ENCODE data around the gene IL21R. TPM values are rescaled to one million over a fixed set of nuclear protein-coding genes. Genes with fewer than 3 reads are reported as not detected.

IL21R gene
- total and polyA plus RNA-seq, 10 of the 15 experiments (the other 5 are each of a cell fraction or from before 2014, with no cell fraction given): 5.3 to 138 (median 82.5) TPM

GRCh38 chr16:27481282-27481934, 79.4 kb downstream of the IL21R start (continued):
- TF ChIP-seq USF1 (IDR thresholded peaks at IDR 0.05; ENCODE audit: borderline replicate concordance, extremely low read length, insufficient read depth, low read depth, low read length) (no peak), CEBPB (IDR thresholded peaks at IDR 0.05; ENCODE audit: borderline replicate concordance in 1 of 2, low read depth in 2 of 2, low read length in 2 of 2) (no peak), SREBF2 (IDR thresholded peaks at IDR 0.05; ENCODE audit: low read length) (no peak), POU2F2 (IDR thresholded peaks at IDR 0.05; ENCODE audit: borderline replicate concordance, low read depth, low read length) (no peak), REST (IDR thresholded peaks at IDR 0.05; ENCODE audit: low read depth, low read length) (no peak), SKIL (IDR thresholded peaks at IDR 0.05; ENCODE audit: low read depth, poor library complexity, severe bottlenecking) (no peak)
